OCI-LY7 (cell line): ENCODE data around the gene SNX32. TPM values are rescaled to one million over a fixed set of nuclear protein-coding genes. Genes with fewer than 3 reads are reported as not detected.

Experiments
- BruUV-seq: library from RNA; stranded (reverse); fragments of 400-500 nt; replicated peaks from 2 replicates; lab custom pipeline; 2021; lab: Mats Ljungman, UMichigan
- CTCF ChIA-PET: fragments of 300-600 bp; sonication (Branson Sonifier 250); formaldehyde crosslinking; loops from one replicate; lab custom pipeline; 2022; ENCODE audit warnings: antibody characterized with exemption; ENCODE audit not compliant: unreplicated experiment; lab: Charles Lee
- POLR2A ChIA-PET: fragments of 300-600 bp; sonication (Branson Sonifier 250); formaldehyde crosslinking; loops from one replicate; lab custom pipeline; 2022; ENCODE audit warnings: antibody characterized with exemption; lab: Charles Lee
- DNase-seq: peaks from one replicate; pipeline ENCODE4 v3.0.0-alpha.2; 2015; ENCODE audit warnings: low spot score
- H2AFZ ChIP-seq: fragments of 200-600 bp; sonication (generic), shearing (Covaris generic); 2 replicates; pipeline ENCODE4 v1.6.1; 2014; ENCODE audit warnings: mild to moderate bottlenecking, antibody characterized with exemption, low read length, moderate library complexity
- H3K27ac ChIP-seq: fragments of 200-600 bp; sonication (generic); 2 replicates; pipeline ENCODE4 v1.5.1; 2014; ENCODE audit warnings: mixed run types, low read depth, mild to moderate bottlenecking, moderate library complexity, low read length, inconsistent platforms; ENCODE audit not compliant: poor library complexity, severe bottlenecking
- H3K36me3 ChIP-seq: fragments of 200-600 bp; sonication (generic); 2 replicates; pipeline ENCODE4 v1.6.1; 2014; ENCODE audit warnings: mild to moderate bottlenecking, antibody characterized with exemption, low read length, moderate library complexity, mixed read lengths; ENCODE audit not compliant: insufficient read depth
- H3K4me1 ChIP-seq: fragments of 200-600 bp; sonication (generic); 2 replicates; pipeline ENCODE4 v1.5.1; 2014; ENCODE audit warnings: mild to moderate bottlenecking, low read length; ENCODE audit not compliant: insufficient read depth, poor library complexity, severe bottlenecking
- H3K4me2 ChIP-seq: fragments of 200-600 bp; sonication (generic); 2 replicates; pipeline ENCODE4 v1.6.1; 2014; ENCODE audit warnings: mild to moderate bottlenecking, low read length
- H3K4me3 ChIP-seq: fragments of 200-600 bp; sonication (generic); 2 replicates; pipeline ENCODE4 v1.5.1; 2014; ENCODE audit warnings: mild to moderate bottlenecking, low read depth, low read length; ENCODE audit not compliant: poor library complexity, severe bottlenecking
- H3K79me2 ChIP-seq: fragments of 200-600 bp; sonication (generic); 2 replicates; pipeline ENCODE4 v1.6.1; 2016; ENCODE audit warnings: low read depth, mild to moderate bottlenecking, low read length, moderate library complexity, mixed read lengths; ENCODE audit not compliant: insufficient read depth
- H3K9me2 ChIP-seq: fragments of 200-600 bp; sonication (generic); 2 replicates; pipeline ENCODE4 v1.6.1; 2016; ENCODE audit warnings: mild to moderate bottlenecking, low read length, mixed read lengths; ENCODE audit not compliant: insufficient read depth
- H3K9me3 ChIP-seq: fragments of 200-600 bp; sonication (generic); 2 replicates; pipeline ENCODE4 v1.6.1; 2014; ENCODE audit warnings: mild to moderate bottlenecking, mixed run types, low read length, mixed read lengths
- H4K20me1 ChIP-seq: fragments of 200-600 bp; sonication (generic); 2 replicates; pipeline ENCODE4 v1.6.1; 2014; ENCODE audit warnings: mild to moderate bottlenecking, antibody characterized with exemption, low read length, moderate library complexity, mixed read lengths; ENCODE audit not compliant: insufficient read depth
- CTCF ChIP-seq: fragments of 200-600 bp; sonication (generic); conservative IDR thresholded peaks from 2 replicates; pipeline ENCODE4 v1.5.1; 2014; ENCODE audit warnings: mild to moderate bottlenecking, antibody characterized with exemption, low read length, moderate library complexity, mixed read lengths
- EZH2phosphoT487 ChIP-seq: fragments of 200-600 bp; sonication (generic); IDR thresholded peaks from 2 replicates; pipeline ENCODE4 v1.6.1; 2018; ENCODE audit warnings: low read depth, borderline replicate concordance, mild to moderate bottlenecking, mixed run types, antibody characterized with exemption, low read length, moderate library complexity, mixed read lengths
- intact Hi-C: fragments of 100-400 bp; cut with micrococcal nuclease; formaldehyde crosslinking; loops from one replicate; pipeline ENCODE4 v1.10.0; 2022; ENCODE audit not compliant: unreplicated experiment
- total RNA-seq, 2 experiments: library from RNA; depleted of rRNA in 1 of 2; stranded (reverse); fragments of >200 nt in 1 of 2; shearing (Covaris generic) in 1 of 2; gene quantifications; 2 replicates each; pipeline ENCODE4 v1.2.3, GENCODE V29; 2014 to 2022

SNX32 gene
- total RNA-seq, 2 experiments from 2014 or later = not detected

- H3K4me2 ChIP-seq = peak within 1 kb of the TSS; percentile 97
- H2AFZ ChIP-seq = peak within 1 kb of the TSS; percentile 65
- H3K36me3 ChIP-seq = peaks cover 42% of the 10 kb centered on the region
- peak within 1 kb of the TSS; percentile 93 for H3K4me3 ChIP-seq
- H3K9me2 ChIP-seq = no peaks in the 10 kb centered on the region
- BruUV-seq = no TSS peak
- ChIA-PET CTCF (interaction anchor here (0.5 to 2.4 kb wide), 17 partner anchors 8 to 396 kb away, joined by 3 to 24 read pairs (median 5); partner anchors contain the start of genes CFL1 and MUS81), POLR2A (interaction anchor here (0.5 to 5.6 kb wide), 11 partner anchors 10 to 1032 kb away, joined by 3 to 59 read pairs (median 4); partner anchors contain the start of genes CFL1 and MUS81)
- peak; percentile 97 for DNase-seq
- TF ChIP-seq CTCF (peak; percentile 81), EZH2phosphoT487 (no peak)
- H3K9me3 ChIP-seq = no peaks in the 10 kb centered on the region
- peaks cover 5% of the 10 kb centered on the region; the same call in 1 of the 2 replicates for H4K20me1 ChIP-seq
- peak within 1 kb of the TSS; percentile 80 for H3K27ac ChIP-seq
- peaks cover 41% of the 10 kb centered on the region for H3K79me2 ChIP-seq
- intact Hi-C loops = loop anchor here (1.0 to 5.0 kb wide), 3 partner anchors 29 to 244 kb away; partner anchors contain the start of gene SART1
- H3K4me1 ChIP-seq = peaks cover 64% of the 10 kb centered on the region
These were observed 54.5 kb downstream of the SNX32 start, which contains the start of gene FIBP for GRCh38 chr11:65888163-65888814. Gene FIBP (minus strand): TSS chr11:65888471. CDS start chr11:65888418, 53 bp downstream.

GRCh38 chr11:65890324-65891218, 56.8 kb downstream of the SNX32 start, which contains the start of gene CCDC85B:
Gene CCDC85B (plus strand): TSS chr11:65890673. CDS start chr11:65890784, 111 bp downstream.
- intact Hi-C loops = loop anchor here (1.0 to 5.0 kb wide), 4 partner anchors 17 to 162 kb away; partner anchors contain the start of genes BANF1, C11orf68, DRAP1 and EIF1AD
- no peaks in the 10 kb centered on the region for H3K9me2 ChIP-seq
- peaks cover 61% of the 10 kb centered on the region for H3K4me1 ChIP-seq
- DNase-seq = peak; percentile 97
- peak within 1 kb of the TSS; percentile 65; the same call in 1 of the 2 replicates for H2AFZ ChIP-seq
- ChIA-PET CTCF (interaction anchor here (0.5 to 1.6 kb wide), 6 partner anchors 11 to 324 kb away, joined by 3 to 12 read pairs (median 4); partner anchors contain the start of gene MUS81), POLR2A (interaction anchor here (0.6 to 5.6 kb wide), 15 partner anchors 11 to 561 kb away, joined by 3 to 59 read pairs (median 4); partner anchors contain the start of genes BANF1, CFL1, EIF1AD and FOSL1)
- peaks cover 41% of the 10 kb centered on the region for H3K79me2 ChIP-seq
- H3K36me3 ChIP-seq = peaks cover 20% of the 10 kb centered on the region
- H4K20me1 ChIP-seq = peaks cover 5% of the 10 kb centered on the region; the same call in 1 of the 2 replicates
- BruUV-seq = no TSS peak
- H3K9me3 ChIP-seq = no peaks in the 10 kb centered on the region
- H3K27ac ChIP-seq = peak within 1 kb of the TSS; percentile 86
- peak within 1 kb of the TSS; percentile 97 for H3K4me2 ChIP-seq
- TF ChIP-seq CTCF (peak; percentile 35), EZH2phosphoT487 (no peak)
- H3K4me3 ChIP-seq = peak within 1 kb of the TSS; percentile 93
